Ascending aorta (tissue), 2 donors: ENCODE results near the gene ERN1. TPM values are rescaled to one million over a fixed set of nuclear protein-coding genes. Genes with fewer than 3 reads are reported as not detected.
A peak's percentile ranks its signal among the peaks of the same experiment; 100 is the strongest.

Experiments used
- DNase-seq, 2 donors: peaks; one replicate each; pipeline ENCODE4 v3.0.0-alpha.2; 2019; ENCODE audit warnings: low spot score in 2 of 2
- H3K27ac ChIP-seq, 2 donors: fragments of 200-600 bp; sonication (generic); one replicate each; pipeline ENCODE4 v1.5.1; 2016 to 2017; ENCODE audit warnings: mild to moderate bottlenecking in 1 of 2
- H3K27me3 ChIP-seq: fragments of 200-600 bp; sonication (generic); one replicate; pipeline ENCODE4 v1.5.1; 2017
- H3K36me3 ChIP-seq, 2 donors: fragments of 200-600 bp; sonication (generic); one replicate each; pipeline ENCODE4 v1.5.1; 2016
- H3K4me1 ChIP-seq, 2 donors: fragments of 200-600 bp; sonication (generic); one replicate each; pipeline ENCODE4 v1.5.1; 2016 to 2017; ENCODE audit warnings: mild to moderate bottlenecking in 1 of 2
- H3K4me3 ChIP-seq, 2 donors: fragments of 200-600 bp; sonication (generic); one replicate each; pipeline ENCODE4 v1.5.1; 2016 to 2017; ENCODE audit warnings: mild to moderate bottlenecking in 1 of 2
- H3K9me3 ChIP-seq, 2 donors: fragments of 200-600 bp; sonication (generic); one replicate each; pipeline ENCODE4 v1.5.1; 2016
- intact Hi-C: fragments of 100-400 bp; cut with DNase I; formaldehyde crosslinking; loops from one replicate; pipeline ENCODE4 v1.15.1; 2023
- total RNA-seq: library from RNA; depleted of rRNA; stranded (reverse); fragments of >200 nt; gene quantifications from one replicate; pipeline ENCODE4 v1.1.0, GENCODE V29; 2016
- TF ChIP-seq, protein P1 (sequence below), 3 experiments: fragments of 200-600 bp in 2 of 3; fragments of 450-650 bp in 1 of 3; sonication (generic) in 2 of 3; IDR thresholded peaks; one replicate each; pipeline ENCODE4 v1.5.1; 2016 to 2019; ENCODE audit warnings: antibody characterized with exemption in 3 of 3, mild to moderate bottlenecking in 1 of 3, moderate library complexity in 1 of 3

Gene ERN1
- total RNA-seq, 1 donor from 2014 or later: 26.5 TPM

DNA sequence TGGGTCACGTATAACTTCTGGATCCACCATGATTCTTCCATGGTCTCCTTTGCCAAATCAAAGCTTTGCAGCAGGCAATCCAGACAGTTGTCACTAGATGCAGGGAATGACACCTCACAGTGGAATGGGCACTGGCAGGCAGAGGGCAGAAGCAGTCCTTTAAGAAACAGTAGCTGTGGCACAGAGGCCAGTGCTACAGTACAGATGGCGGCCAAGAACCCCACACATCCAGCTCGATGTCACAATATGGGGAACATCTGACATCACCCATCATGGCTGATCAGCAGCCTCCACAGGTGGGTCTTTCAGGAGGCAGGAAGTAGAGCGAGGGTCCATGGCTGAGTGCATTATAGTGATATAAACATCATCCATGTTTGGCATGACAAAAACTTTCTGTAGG lies 18.8 kb upstream of the ERN1 start:
- Histone ChIP-seq H3K36me3 (peaks cover 0 to 9% of the 10 kb centered on the region in 2 donors), H3K4me1 (peaks cover 3 to 27% of the 10 kb centered on the region in 2 donors), H3K9me3 (no peaks in the 10 kb centered on the region), H3K4me3 (no peak overlapping the region), H3K27ac (peak overlapping the region in 1 of 2 donors; percentile 35), H3K27me3 (no peaks in the 10 kb centered on the region)
- intact Hi-C loops: loop anchor here (10.0 kb wide), 1 partner anchor 356 kb away; the partner anchor contains the start of genes CEP95 and DDX5
- DNase-seq: no peak
- TF ChIP-seq, protein P1, sequence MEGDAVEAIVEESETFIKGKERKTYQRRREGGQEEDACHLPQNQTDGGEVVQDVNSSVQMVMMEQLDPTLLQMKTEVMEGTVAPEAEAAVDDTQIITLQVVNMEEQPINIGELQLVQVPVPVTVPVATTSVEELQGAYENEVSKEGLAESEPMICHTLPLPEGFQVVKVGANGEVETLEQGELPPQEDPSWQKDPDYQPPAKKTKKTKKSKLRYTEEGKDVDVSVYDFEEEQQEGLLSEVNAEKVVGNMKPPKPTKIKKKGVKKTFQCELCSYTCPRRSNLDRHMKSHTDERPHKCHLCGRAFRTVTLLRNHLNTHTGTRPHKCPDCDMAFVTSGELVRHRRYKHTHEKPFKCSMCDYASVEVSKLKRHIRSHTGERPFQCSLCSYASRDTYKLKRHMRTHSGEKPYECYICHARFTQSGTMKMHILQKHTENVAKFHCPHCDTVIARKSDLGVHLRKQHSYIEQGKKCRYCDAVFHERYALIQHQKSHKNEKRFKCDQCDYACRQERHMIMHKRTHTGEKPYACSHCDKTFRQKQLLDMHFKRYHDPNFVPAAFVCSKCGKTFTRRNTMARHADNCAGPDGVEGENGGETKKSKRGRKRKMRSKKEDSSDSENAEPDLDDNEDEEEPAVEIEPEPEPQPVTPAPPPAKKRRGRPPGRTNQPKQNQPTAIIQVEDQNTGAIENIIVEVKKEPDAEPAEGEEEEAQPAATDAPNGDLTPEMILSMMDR (IDR thresholded peaks at IDR 0.05): peak in 1 of 3 experiments; percentile 42

DNA sequence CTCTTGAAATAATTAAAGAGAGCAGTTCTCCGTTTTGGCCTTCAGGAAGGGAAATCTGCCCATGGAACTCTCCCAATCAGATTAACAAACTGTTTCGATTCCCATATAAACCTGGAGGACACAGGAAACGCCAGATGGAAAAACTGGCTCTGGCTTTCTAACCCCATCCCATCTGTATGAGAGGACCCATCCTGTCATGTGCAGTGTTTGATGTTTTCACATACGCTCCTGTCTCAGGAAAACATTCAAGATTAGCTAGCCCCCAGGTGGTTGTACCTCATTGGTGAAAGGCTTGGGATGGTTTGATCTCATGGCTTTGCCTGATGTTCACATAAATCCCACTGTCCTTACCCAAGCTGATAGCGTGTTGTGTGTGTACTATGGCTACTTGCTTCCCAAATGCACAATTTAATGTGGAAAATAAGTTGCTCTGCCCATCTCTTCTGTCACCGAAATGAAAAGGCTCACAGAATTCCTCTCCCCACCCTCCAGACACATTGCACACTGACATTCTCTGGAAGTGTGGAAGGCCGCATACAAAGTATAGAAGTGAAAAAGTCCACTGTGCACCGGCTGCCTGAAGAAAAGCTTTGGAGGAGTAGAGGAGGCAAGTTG lies 18.2 kb upstream of the ERN1 start:
- H3K27ac ChIP-seq: peak overlapping the region; percentile 33 to 35
- peaks cover 3 to 26% of the 10 kb centered on the region in 2 donors for H3K4me1 ChIP-seq
- TF ChIP-seq, protein P1 (IDR thresholded peaks at IDR 0.05): no peak
- peaks cover 0 to 9% of the 10 kb centered on the region in 2 donors for H3K36me3 ChIP-seq
- intact Hi-C loops: loop anchor here (10.0 kb wide), 1 partner anchor 357 kb away; the partner anchor contains the start of genes CEP95 and DDX5
- no peak for DNase-seq
- H3K27me3 ChIP-seq: no peaks in the 10 kb centered on the region
- H3K9me3 ChIP-seq: no peaks in the 10 kb centered on the region
- H3K4me3 ChIP-seq: no peak overlapping the region

DNA sequence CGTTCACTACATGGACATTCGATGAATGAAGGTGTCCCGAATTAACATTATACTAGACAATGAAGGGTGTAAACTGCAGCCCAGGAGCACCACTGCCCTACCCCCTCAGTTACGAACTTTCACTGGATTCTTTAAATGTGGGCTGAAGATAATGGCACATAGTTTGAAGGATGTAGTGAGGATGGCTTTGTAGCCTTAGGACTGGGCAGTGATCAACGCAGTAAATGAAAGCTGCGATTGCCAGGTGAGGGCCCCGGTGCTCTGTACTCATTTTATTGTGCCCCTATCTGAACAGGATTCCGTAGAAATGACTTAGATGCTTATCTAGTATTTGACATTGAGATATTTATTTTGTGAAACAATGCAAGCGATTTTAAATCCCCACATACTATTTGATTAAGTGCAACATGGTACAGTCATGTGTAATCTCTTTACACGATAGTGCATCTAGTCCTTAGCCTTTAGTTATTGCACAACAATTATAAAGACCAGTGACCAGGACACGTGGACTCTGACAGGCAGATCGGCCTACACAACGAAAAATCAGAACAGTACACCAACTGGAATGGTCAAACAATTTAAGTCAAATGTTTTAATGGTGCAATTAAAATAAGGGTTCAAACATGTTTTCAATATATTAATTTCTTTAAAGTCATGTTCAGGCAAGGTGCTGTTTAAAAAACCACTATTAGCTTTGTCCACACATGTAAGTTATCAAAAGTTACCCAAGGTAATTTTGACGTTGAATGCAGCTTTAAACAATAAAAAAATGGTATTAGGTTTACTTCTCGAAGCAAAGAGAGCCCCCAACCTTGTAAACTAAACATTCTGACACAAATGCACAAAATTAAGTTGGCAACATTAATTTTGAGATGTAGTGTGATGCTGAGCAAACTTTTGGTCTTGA lies 17.4 kb upstream of the ERN1 start:
- H3K27ac ChIP-seq: peak overlapping the region; percentile 35 to 85
- TF ChIP-seq, protein P1 (IDR thresholded peaks at IDR 0.05): no peak
- peak overlapping the region; percentile 76 to 90 for H3K4me3 ChIP-seq
- peaks cover 0 to 9% of the 10 kb centered on the region in 2 donors for H3K36me3 ChIP-seq
- peaks cover 3 to 19% of the 10 kb centered on the region in 2 donors for H3K4me1 ChIP-seq
- H3K27me3 ChIP-seq: no peaks in the 10 kb centered on the region
- no peaks in the 10 kb centered on the region for H3K9me3 ChIP-seq
- intact Hi-C loops: loop anchor here (2.0 to 10.0 kb wide), 4 partner anchors 29 to 357 kb away; partner anchors contain the start of genes CEP95 and DDX5
- DNase-seq: no peak

DNA sequence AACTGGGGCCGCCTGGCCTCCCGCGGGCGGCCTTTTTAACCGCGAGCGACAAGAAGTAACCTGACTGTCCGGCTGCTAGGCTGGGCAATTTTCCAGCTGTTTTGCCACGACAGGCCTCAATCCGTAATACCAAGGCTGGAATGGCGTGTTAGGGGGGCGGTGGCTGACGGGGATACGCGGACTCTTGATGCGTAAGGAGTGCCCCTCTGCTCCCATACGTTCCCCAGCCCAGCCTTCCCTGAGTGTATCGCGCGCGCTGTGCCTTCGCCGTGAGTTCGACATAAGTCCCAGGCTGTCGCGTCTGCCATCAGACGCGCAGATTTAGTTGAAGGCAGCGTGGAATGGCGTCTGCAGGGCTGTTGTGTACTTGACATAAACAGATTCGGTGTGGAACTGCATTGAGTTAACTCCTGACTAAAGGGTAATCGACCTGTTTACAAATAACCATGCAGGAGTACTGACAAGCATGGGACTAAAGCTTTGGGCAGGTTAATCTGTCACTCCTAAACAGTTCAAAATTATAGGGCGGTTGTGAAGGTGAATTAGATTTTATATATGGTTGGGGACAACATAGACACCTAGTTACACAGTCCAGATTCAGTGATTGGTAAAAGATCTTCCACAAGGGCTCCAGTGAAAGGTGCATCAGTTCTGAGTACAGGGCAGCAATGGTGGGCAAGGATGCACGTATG lies 16.6 kb upstream of the ERN1 start:
- H3K27me3 ChIP-seq: no peaks in the 10 kb centered on the region
- TF ChIP-seq, protein P1 (IDR thresholded peaks at IDR 0.05): no peak
- intact Hi-C loops: loop anchor here (1.0 to 10.0 kb wide), 5 partner anchors 30 to 358 kb away; partner anchors contain the start of genes CEP95, DDX5 and TEX2
- peaks cover 0 to 9% of the 10 kb centered on the region in 2 donors for H3K36me3 ChIP-seq
- H3K9me3 ChIP-seq: no peaks in the 10 kb centered on the region
- H3K4me3 ChIP-seq: peak overlapping the region; percentile 76 to 90
- peak overlapping the region; percentile 85 to 93 for H3K27ac ChIP-seq
- peak; percentile 23 to 84 for DNase-seq
- H3K4me1 ChIP-seq: peaks cover 0 to 17% of the 10 kb centered on the region in 2 donors
